Activated naive CD4-positive, alpha-beta T cell treated with anti-CD3 and anti-CD28 coated beads, Interleukin-2, amount 50 U/mL, for 16 hours (primary cell): ENCODE measurements around the gene SMKR1.
A peak's percentile ranks its signal among the peaks of the same experiment; 100 is the strongest.
"Not testable (repeated sequence)": the region's sequence is repeated elsewhere in the genome, so short reads cannot be mapped to it uniquely, and the experiment has no call there.

Experiments used
- DNase-seq: peaks from one replicate; pipeline ENCODE4 v3.0.0-alpha.2; 2020

The SMKR1 gene

GRCh38 chr7:129489491-129489890 is 12.8 kb upstream of the SMKR1 start:
- no peak for DNase-seq

GRCh38 chr7:129492391-129492790 is 9.9 kb upstream of the SMKR1 start:
- DNase-seq: no peak

GRCh38 chr7:129493555-129493954 is 8.8 kb upstream of the SMKR1 start:
- no peak for DNase-seq

DNA sequence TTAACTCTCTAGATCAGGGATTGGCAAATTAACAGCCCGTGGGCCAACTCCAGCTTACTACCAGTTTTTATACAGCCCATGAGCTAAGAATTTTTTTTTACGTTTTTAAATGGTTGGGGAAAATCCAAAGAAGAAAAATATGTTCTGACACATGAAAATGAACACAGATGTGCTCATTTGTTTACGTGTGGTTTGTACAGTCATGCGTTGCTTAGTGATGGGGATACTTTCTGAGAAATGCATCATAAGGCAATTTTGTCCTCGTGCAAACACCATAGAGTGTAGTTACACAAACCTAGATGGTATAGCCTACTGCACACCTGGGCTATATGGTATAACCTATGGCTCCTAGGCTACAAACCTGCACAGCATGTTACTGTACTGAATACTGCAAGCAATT is 8.3 kb upstream of the SMKR1 start:
- no peak for DNase-seq

GRCh38 chr7:129495987-129496386 is 6.3 kb upstream of the SMKR1 start:
- DNase-seq: no peak

GRCh38 chr7:129496653-129497052 is 5.7 kb upstream of the SMKR1 start:
- DNase-seq: no peak

DNA sequence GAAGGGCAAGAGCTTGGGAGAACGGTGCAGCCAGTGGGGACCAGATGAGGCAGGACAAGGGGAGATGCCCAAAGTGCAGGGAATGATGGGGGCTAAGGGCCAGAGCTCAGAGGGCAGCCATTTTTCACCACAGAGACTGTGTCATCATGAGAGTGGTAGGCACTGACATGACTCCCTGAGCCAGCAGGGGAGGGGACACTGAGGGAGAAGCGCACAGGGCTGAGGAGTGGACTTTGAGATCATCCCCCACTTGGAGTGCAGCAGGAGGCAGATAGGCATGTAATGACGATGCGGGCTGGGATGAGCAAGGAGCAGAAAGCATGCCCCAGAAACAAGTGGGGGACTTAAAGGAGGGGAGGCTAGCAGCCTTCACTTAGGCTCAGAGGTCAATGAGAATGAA is 5.2 kb upstream of the SMKR1 start:
- no peak for DNase-seq

GRCh38 chr7:129498021-129498420 is 4.3 kb upstream of the SMKR1 start:
- no peak for DNase-seq

DNA sequence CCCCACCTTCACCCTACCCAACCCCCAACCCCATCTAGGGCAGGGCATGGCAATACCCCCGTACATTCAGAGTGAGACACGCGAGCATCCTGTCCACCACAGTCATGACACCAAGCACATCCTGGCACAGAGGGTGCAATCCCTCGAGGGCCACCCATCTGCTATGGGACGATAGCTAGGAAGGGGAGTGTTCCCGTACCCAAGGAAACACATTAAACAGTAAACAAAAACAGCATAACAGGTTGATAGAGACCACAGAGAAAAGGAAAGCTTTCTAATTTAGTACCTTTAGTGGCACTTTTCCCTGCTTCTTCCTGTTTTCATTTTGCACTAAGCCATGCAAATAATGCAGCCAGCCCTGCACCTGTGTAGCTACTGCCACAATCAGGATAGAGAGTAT is 2.3 kb upstream of the SMKR1 start:
- DNase-seq: no peak

GRCh38 chr7:129502708-129503685 is 666 bp downstream of the SMKR1 start:
- DNase-seq: peak; percentile 27

DNA sequence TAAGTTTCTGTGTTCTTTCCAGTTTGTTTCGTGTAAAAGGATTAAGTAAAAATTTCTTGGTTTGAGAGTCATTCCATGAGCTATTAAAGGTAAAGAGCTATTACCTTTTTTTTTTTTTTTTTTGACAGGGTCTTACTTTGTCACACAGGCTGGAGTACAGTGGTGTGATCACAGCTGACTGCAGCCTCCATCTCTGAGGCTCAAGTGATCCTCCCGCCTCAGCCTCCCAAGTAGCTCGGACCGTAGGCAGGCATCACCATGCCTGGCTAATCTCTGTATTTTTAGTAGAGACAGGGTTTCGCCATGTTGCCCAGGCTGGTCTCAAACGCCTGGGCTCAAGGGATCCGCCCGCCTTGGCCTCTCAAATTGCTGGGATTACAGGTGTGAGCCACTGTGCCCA is 1.4 kb downstream of the SMKR1 start:
- no peak for DNase-seq

- no peak for DNase-seq
These were observed 9.9 kb downstream of the SMKR1 start for GRCh38 chr7:129512192-129512591.

DNA sequence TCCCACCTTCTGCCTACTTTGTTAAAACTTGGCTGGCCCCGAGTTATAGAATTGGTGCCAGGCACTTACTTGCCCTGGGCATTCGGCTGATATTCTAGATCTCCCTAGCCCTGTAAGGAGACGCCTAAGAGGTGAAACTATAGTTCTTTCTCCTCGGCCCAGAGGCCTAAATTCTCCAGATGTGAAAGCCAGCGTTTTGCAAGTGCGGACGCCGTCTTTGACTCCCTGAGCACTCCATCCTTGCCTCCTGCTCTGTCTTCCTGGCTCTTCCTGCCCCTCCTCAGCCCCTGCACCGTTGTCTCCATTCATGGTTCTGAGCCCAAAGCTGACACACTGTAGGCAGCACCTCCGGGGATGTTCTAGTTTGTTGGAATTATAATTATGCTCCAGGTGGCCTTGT is 11.2 kb downstream of the SMKR1 start:
- DNase-seq: no peak

DNA sequence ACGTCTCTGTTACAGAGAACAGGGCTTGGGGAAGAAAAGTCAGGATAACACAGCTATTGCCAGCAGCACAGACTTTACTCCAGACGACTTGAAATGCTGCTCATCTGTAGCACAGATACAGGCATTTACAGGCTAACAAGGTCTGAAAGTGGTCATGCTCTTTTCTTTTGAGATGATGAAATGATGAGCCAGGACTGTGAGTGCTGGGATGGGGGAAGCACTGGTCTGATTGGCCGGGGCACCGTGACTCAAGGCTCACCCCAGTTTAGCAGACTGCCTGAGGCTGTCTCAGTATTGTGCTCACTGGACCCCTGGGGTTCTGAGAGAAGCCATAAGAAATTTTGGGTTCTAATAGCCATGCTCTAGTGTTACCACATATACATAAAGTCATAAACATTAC is 12.4 kb downstream of the SMKR1 start:
- no peak for DNase-seq

GRCh38 chr7:129515381-129515780 is 13.1 kb downstream of the SMKR1 start:
- DNase-seq: no peak

- DNase-seq: no peak
These were observed 15.6 kb downstream of the SMKR1 start for GRCh38 chr7:129517931-129518330.

DNA sequence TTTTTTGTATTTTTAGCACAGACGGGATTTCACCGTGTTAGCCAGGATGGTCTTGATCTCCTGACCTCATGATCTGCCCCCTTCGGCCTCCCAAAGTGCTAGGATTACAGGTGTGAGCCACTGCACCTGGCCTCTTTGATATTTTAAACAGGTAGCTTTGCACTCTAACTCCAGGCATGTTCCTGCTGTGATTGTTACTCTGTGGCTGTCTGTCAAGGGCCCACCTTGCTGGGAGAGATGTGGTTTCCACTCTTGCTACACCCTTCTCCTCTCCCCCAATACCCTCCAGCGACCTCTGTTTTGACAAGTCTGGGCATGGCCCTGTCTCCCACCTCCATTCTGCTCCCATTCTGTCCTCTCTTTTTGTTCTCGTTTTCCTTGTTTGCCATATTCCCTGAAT is 17.1 kb downstream of the SMKR1 start:
- DNase-seq: no peak

- DNase-seq: no peak
These were observed 20.0 kb downstream of the SMKR1 start for GRCh38 chr7:129522088-129522970.

DNA sequence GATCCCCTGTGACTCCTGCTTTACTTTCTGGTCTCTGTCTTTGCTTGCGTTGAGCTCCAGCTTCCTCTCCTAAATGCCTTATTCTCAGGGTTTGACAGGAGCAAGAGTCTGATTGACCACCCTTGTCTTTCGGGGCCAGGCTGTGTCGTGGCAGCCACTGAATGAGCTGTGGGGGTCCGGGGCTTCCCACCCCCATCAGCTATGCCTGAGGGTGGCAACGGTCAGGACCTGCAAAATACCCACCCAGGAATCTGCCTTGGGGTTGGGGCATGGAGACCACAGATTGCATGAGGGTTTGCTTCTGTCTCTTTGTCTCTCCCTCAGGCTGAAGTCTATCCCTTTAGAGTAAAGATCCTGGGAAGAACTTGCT is 20.6 kb downstream of the SMKR1 start:
- DNase-seq: no peak

DNA sequence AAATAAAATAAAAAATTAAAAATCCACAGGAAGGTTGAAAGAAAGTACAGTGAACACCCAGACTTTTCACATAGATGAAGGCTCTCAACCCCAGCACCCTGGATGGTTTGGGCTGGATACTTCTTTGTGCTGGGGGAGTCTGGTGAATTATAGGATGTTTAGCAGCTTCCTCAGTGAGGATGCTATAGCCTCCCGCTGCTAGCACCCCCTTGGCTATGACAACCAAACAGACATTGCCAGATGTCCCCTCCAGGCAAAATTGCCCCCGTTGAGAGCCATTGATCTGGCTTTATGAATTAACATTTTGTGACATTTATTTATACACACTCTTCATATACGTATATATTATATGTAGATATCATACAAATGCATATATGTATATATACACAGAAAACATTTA is 21.6 kb downstream of the SMKR1 start:
- DNase-seq: no peak

DNA sequence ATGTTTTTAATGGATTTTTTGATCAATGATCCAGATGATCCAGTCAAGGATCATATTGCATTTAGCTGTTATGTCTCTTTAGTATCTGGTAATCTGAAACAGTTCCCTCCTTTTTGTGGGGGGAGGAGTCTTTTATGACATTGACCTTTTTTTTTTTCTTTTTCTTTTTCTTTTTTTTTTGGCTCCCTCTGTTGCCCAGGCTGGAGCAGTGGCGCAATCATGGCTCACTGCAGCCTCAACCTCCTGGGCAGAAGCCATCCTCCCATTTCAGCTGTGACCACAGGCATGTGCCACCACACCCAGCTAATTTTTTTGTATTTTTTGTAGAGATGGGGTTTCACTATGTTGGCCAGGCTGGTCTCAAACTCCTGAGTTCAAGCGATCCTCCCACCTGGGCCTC is 22.1 kb downstream of the SMKR1 start:
- DNase-seq: not testable (repeated sequence)

DNA sequence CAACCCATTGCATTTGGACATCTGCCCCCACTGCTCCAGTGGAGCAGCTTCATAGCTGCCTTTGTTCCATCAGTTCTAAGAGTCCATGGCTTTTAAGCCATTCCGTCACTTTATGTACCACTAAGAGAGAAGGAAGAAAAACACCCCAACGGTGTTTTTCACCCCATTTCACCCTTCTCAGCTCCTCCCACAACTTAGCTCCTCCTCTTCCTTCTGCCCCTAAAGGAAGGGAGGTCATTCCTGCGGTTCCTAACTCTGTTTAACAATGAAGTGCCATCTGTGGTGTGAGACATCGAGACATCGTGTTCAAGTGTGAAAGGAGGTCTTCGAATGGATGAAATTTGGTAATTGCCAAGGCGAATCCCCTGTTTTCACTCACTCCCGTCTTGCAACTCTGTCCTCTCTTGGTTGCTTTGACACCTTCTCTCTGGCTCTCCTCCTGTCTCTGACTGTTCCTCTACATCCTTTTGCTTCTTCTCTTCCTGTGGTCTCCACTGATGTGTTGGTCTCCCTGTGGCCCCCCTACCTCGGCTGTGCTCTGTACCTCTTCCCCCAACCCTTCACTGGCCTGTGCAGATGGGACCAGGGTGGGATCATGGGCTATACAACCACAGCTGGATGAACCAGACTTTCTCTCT is 23.0 kb downstream of the SMKR1 start:
- no peak for DNase-seq

GRCh38 chr7:129529643-129530042 is 27.3 kb downstream of the SMKR1 start:
- no peak for DNase-seq
